ENCODE measurements around the gene ANKRD63.

Gene ANKRD63

GRCh38 chr15:40241269-40242212, 41.3 kb downstream of the ANKRD63 start:
- Histone ChIP-seq H3K36me3 (no peaks in the 10 kb centered on the region), H3K4me1 (peaks cover 0 to 32% (median 11%) of the 10 kb centered on the region in 4 donors), H3K4me3 (no peak overlapping the region), H3K27me3 (peaks cover 0 to 26% of the 10 kb centered on the region in 2 donors), H3K9me3 (no peaks in the 10 kb centered on the region), H3K27ac (no peak overlapping the region)
- no peak for DNase-seq
- intact Hi-C loops (cut with DNase I; ENCODE audit: low total_unique reads), result no loop called here
- no peak for TF ChIP-seq CTCF (IDR thresholded peaks at IDR 0.05)

GRCh38 chr15:40240619-40241221, 42.1 kb downstream of the ANKRD63 start:
- intact Hi-C loops (cut with DNase I; ENCODE audit: low total_unique reads), result no loop called here
- H3K4me1 ChIP-seq, result peaks cover 0 to 32% (median 11%) of the 10 kb centered on the region in 4 donors
- no peaks in the 10 kb centered on the region for H3K9me3 ChIP-seq
- TF ChIP-seq CTCF (IDR thresholded peaks at IDR 0.05), result no peak
- no peak overlapping the region for H3K4me3 ChIP-seq
- H3K36me3 ChIP-seq, result no peaks in the 10 kb centered on the region
- DNase-seq, result no peak
- no peak overlapping the region for H3K27ac ChIP-seq
- peaks cover 0 to 26% of the 10 kb centered on the region in 2 donors for H3K27me3 ChIP-seq

GRCh38 chr15:40239693-40240618, 42.9 kb downstream of the ANKRD63 start:
- Histone ChIP-seq H3K36me3 (no peaks in the 10 kb centered on the region), H3K27me3 (peaks cover 0 to 26% of the 10 kb centered on the region in 2 donors), H3K4me1 (peaks cover 0 to 26% (median 11%) of the 10 kb centered on the region in 4 donors), H3K9me3 (no peaks in the 10 kb centered on the region), H3K4me3 (no peak overlapping the region), H3K27ac (no peak overlapping the region)
- TF ChIP-seq CTCF (IDR thresholded peaks at IDR 0.05), result no peak
- intact Hi-C loops (cut with DNase I; ENCODE audit: low total_unique reads), result no loop called here
- DNase-seq, result no peak

GRCh38 chr15:40239404-40239692, 43.5 kb downstream of the ANKRD63 start:
- Histone ChIP-seq H3K4me3 (peak overlapping the region; percentile 8 to 44), H3K4me1 (peaks cover 0 to 24% (median 11%) of the 10 kb centered on the region in 4 donors), H3K9me3 (no peaks in the 10 kb centered on the region), H3K27me3 (peaks cover 0 to 26% of the 10 kb centered on the region in 2 donors), H3K27ac (no peak overlapping the region), H3K36me3 (no peaks in the 10 kb centered on the region)
- intact Hi-C loops (cut with DNase I; ENCODE audit: low total_unique reads), result no loop called here
- no peak for TF ChIP-seq CTCF (IDR thresholded peaks at IDR 0.05)
- no peak for DNase-seq
